ENCODE measurements around the gene FAM181A.

The FAM181A gene

DNA sequence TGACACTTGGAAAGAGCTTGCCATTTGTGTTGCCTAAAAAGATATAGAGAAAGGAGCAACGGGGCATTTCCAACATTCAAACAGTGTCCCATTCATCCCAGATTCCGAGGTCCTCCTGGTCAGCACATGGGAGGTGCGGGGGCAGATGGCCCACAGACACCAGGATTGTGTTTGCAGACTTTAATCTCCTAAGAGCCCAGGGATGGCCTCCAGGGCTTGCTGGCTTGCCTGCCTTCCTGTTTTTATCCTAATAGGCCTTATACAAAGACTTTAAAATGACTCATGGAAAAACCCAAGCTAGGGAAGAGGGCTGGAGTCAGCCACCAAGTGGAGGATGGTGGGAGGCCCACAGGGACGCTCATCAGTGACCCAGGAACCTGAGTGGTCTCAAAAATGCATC lies 21.5 kb upstream of the FAM181A start:
- DNase-seq: no peak

DNA sequence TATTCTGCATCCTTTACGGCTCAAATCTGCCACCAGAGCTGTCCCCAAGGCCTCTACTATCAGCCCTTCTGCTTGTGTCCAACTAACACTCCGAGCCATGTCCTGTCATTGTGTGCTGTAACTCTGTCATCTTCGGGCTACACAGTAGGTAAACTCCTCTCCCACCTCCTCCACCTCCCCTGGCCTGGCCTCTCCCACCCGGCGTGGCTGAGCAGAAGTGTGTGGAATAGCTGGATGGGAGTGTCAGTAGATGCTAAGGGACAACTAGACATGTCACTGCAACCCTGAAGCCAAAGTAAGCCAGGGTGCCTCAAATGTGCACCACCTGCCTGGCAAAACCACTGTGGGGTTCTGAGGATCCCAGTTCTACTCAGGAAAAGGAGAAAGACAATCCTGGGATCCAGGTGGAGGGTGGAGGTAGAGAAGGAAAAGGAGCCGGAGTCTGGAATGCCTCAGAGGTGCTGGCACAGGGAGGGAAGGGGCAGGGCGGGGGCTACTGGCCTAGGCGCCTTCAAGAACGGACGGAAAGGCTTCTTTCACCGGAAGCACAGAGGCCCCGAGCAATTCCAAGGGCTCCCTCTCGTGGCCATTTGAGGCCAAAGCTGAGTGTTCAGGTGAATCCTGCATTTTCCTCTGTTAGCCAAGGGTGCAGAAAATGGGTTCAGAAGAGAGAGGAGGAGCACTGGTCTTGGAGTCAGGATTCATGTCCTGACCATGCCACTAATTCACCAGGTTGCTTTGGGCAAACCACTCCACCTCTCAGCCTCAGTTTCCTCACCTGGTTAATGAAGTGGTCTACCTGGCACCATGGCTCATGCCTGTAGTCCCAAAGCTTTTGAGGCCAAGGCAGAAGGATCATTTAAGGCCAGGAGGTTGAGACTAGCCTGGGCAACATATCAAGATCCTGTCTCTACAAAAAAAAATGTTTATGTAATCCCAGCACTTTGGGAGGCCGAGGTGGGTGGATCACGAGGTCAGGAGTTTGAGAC lies 20.5 kb upstream of the FAM181A start:
- DNase-seq: peak; percentile 32 to 82

DNA sequence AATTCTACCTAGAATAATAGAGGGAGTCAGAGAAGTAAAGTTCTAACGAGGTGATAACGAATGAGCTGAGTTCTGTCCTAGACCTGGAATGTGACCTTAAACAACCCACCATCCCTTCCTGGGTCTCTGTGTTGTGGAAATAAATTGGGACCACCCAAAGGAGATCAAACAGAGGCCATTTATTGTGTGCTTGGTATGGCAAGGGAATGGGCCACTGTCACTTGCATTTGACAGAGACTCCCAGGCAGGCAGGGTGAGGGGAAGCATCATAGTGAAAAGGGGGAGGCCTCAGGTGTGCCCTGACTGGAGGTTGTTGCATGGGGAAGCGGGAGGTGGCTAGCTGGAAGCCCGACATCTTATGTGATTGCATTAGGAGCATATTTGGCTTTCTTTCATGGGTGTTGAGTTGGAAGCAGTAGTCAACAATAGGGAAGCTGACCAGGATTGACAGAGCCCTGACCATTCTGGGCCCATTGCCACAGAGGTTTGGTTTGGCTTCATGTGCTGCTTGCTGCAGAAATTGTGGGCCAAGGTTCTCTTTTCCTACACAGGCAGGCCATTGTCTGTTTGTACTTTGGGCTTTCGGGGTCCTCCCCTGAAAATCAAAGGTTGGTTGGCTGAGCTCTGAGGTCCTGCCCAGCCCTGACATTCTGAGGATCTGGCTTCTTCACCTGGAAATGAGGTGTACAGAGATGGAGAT lies 17.6 kb upstream of the FAM181A start:
- no peak for DNase-seq

DNA sequence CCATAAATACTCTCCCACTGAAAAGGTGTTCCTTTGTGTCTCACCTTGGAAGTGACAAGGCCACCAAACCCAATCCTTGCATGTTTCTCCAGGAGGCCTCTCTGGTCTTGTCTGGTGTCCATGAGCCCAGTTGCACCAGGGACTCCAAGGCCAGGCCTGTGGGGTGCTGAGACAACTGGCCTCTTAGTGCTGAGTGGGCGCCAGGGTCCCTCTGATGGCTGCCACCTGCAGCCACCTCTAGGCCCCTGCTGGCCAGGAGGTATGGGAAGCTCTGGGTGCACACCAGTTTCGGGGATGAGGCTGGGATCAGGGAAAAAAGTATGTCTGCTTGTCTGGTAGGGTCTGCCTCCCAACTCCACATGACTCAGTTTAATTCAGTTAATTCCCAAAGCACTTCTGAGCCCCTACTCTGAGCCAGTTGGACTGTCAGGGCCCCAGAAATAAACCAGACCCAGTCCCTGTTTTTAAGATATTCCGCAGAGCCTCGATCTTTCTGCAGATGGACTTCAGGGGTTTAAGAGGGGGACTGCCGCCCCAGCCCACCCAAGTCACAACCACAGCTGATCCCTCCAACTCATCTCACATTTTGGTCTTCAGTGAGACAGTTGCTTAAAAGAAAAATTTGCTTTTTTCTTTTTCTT lies 15.0 kb upstream of the FAM181A start:
- no peak for DNase-seq

DNA sequence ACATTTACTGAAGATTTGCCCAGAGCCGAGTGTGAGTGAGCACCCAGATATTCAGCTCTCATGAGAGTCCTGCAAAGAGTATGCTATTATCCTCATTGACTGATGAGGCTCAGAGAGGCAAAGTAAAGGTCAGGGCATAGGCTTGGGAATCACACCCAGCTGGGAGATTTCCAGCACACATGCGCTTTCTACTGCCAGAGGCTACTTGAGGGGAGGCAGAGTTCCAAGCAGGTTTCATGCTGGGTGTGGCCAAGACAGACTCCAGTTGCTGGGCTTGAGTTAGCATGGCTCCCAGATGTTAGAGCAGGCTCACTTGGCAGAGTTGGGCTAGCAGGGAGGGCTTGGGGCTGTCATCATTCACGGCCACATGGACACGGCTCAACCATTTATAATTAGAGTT lies 14.4 kb upstream of the FAM181A start:
- no peak for DNase-seq

DNA sequence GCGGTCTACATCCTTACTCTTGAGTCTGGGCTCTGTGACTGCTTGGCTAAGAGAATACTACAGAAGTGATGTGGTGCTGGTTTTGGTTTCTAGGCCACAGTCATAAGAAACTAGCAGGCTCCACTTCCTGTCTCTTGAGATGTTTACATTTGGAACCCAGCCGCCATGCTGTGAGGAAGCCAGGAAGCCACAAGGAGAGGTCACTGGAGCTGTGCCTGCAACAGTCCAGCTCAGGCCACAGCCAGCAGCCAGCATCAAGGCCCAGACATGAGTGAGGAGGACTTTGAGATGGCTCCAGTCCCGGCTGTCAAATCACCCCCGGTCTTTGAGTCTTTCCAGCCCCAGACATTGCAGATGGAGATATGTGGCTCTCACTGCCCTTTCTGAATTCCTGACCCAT lies 12.9 kb upstream of the FAM181A start:
- DNase-seq: no peak

DNA sequence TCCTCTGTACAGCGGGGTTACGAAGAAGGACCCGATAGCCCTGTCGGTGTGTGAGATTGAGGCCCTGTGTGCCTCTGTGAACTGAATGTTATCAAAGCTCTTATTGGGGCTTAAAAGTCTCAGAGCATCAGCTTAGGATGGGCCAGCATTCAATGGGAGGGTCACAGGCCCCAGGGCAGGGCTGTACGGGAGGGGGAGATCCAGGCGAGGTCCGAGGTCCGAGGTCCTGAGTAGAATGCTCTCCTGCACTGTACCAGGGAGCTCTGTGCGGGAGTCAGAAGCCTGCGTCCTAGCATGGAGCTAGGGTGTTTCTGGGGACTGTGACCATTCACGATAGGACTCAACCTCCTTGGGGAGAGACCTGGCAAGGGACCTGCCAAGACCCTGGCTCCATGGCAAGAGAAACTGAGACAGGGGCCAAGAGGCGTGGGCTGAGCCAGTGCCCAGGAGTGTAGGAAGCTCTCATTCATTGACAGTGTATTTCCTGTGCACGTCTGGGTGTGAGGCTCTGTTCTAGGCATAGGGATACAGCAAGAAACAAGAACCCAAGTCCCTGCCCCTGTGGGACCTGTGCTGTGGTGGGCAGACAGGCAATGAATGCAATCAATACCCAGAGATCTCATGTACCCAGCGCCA lies 12.0 kb upstream of the FAM181A start:
- DNase-seq: no peak

DNA sequence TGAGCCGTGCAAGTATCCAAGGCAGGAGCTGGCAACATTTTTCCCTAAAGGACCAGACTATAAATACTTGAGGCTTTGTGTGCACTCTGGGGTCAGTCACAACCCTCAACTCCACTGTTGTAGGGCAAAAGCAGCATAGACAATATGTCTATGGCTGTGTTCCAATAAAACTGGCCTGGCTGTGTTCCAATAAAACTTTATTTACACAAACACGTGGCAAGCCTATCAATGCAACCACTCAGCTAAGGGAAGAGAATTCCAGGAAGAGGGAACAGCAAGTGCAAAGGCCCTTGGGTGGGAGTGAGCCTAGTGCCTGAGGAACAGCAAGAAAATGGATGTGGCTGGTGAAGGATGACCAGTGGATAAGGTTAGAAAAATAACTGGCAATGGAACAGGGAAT lies 11.3 kb upstream of the FAM181A start:
- DNase-seq: no peak

DNA sequence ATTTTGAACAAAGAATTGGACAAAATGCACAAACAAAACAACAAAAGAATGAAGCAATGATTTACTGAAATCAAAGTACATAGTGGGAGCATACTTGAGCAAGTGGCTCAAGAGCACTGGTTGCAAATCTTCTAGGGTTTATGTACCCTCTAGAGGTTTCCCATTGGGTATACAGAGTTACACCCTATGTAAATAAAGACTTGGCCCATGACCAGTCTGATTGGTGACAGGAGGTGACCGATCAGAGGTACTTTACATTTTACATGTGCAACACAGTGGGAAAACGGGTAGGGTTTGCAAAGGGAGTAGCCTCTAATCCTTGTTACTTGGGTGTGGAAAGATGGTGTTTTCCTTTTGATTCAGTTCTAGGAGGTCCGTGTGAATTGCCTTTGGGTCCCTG lies 10.6 kb upstream of the FAM181A start:
- no peak for DNase-seq

DNA sequence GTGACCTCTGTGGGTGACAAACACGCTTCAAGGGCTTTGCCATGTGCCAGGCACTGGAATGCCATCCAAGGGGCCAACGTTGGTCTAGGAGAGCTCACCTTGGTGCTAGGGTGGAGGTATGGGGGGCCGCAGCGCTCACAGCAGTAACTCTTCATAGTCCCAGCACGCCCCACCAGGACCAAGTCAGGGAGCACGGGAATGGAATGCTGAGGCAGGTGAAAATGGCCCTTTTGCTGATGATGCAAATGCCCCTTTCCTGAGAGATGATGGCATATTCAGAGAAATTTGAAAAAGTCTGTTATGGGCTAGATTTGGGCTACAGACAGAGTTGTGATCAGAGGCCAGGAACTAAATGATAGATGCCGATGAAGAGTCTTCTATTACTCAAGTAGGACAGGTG lies 10.0 kb upstream of the FAM181A start:
- DNase-seq: no peak

DNA sequence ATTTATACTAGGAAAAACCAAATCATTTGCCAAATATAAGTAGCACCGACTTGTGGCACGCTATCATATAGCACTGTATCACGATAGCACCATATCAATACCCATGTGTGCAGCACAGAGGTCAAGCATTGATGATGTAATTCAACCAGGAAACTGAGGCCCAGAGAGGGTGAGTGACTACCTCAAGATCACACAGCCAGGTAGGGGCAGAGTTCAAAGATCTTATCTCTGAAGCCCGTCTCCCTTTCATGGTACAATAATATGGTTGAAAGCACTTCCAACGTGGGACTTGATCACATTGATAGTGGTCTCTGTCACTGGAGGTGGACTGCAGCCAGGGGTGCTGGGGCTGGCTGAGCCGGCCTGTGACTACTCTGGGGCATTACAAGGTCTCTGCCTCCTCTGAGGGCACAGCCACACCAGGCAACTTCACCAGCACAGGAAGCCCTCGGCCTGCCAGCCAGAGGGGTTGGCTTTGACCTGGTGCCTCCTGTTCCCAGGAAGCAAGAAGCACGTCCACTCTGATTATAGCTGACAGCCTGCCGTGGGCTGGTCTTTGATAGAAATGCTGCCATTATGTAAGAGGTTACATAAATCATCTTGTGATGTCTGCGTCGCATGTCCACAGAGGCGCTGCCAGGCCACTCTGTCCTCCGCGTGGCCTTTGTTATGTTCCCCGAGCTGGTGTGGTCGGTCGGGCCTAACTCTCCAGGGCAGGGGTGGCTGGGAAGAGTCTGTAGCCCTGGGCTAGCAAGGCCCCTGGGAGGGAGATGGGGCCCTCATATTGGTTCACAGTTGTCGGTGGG lies 5.9 kb upstream of the FAM181A start:
- no peak for DNase-seq

DNA sequence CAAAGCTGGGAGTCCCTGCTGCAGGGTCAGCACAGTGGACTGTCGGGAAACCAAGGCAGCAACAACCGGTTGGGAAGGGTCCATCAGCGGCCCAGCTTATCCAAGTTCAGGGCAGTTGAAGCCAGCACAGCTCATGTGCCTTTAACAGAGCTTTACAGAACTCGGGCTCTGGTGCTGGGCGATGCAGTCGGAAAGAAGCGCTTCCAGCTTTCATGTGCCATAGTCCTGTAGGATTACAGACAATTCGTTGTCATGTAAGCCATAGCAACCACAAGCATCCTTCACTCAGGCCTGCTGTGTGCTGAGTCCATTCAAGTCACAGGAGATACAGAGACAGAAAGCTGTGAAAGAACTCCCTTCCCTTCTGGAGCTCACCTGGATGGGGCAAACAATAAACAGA lies 3.5 kb upstream of the FAM181A start:
- DNase-seq: no peak

DNA sequence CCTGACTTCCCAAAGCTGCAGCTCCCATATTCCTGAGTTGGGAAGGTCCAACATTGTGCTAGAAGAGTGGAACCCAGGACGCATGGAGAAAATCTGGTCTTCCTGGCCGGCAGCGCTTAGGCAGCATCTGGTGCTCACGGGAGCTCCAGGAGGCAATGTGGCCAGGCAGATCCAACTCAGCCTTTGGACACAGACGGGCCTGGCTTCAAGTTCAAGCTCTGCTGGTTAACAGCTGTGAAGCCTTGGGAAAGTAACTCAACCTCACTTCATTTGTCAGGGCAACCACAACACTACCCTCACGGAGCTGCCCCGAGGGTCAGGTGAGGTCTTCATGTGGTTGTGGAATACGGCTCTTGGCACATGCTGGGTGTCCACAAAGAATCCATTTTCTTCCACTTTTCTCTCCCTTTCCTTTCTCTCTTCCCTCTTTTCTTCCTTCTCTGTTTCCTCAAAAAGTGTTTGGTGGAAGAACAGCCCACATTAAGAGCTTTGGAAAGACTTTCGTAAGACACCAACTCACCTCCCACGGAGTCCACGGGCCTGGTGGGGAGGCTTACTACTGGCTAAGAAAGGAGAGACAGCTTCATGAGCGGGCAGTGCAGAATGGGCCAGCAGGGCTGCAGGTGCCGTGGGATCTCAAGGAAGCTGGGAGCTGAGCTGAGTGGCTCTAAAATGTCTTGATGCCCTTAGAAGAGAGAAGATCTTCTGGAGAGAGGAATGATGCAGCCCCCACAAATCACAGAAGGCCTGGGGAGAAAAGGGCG lies 2.4 kb upstream of the FAM181A start:
- no peak for DNase-seq

DNA sequence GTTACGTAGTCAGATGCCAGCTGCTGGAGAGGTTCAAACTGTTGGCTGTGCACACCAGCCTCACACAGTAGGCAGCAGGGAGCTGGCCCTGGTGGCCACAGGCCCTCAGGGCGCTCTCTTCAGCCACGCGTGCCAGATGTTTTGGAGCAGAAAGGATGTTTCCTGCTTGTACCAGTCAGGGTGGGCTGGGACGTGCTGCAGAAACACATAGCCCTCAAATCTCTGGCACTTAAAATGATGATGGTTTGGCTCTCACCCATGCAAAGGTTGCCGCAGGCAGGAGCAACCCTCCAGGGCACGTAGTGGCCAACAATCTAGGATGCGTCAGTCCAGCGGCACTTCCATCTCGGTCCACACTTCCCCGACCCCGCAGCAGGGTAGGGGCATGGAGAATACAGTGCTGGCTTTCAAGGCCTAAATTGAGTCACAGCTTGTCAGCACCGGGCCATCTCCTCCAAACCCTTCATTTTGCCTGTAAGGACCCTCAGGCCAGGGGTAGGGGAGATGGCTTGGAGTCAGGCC lies 1.7 kb upstream of the FAM181A start:
- no peak for DNase-seq

DNA sequence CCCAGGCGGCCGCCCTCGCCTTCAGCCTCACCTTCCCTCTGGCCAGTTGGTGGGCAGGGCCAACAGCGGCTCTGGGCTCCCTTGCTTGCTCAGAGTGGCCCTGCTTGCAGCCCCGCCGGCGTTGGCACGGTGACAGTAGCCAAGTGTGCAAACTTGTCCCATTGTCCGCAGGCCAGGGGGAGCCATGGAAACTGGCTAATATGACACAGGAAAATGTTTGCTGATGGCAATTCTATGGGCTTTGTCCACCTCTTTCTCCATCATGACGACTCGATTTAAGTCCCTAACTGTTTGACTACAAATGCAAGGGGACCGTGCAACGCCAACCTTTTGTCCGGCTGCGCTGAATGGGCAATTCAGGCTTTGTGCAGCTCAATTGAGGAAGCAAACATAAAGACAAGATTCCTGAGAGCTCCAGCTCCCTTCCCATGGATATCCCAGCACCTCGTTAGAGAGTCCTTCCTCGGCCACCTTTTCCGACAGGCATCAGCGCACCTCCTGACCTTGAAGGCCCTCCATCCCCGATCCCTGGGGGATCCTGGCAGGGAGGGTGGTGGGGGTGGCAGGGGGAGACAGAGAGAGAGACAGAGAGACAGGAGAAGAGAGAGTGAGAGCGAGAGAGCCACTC lies 785 bp upstream of the FAM181A start:
- no peak for DNase-seq

DNA sequence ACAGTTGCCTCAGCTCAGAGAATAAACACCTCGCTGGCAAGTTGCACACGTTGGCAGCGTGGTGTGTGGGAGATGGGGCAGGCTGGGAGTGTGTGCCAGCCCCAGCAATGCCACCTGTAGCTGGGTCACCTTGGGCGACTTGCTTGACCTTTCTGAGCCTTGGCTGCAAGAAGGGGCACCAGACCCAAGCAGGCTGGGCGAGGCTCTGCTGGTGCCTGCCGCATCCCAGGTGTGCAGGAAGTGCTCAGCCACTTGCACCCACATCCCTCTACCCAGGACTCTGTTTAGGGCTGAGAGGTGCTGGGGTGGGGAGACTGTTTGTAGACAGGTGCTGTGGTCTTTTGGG lies 629 bp downstream of the FAM181A start:
- no peak for DNase-seq

DNA sequence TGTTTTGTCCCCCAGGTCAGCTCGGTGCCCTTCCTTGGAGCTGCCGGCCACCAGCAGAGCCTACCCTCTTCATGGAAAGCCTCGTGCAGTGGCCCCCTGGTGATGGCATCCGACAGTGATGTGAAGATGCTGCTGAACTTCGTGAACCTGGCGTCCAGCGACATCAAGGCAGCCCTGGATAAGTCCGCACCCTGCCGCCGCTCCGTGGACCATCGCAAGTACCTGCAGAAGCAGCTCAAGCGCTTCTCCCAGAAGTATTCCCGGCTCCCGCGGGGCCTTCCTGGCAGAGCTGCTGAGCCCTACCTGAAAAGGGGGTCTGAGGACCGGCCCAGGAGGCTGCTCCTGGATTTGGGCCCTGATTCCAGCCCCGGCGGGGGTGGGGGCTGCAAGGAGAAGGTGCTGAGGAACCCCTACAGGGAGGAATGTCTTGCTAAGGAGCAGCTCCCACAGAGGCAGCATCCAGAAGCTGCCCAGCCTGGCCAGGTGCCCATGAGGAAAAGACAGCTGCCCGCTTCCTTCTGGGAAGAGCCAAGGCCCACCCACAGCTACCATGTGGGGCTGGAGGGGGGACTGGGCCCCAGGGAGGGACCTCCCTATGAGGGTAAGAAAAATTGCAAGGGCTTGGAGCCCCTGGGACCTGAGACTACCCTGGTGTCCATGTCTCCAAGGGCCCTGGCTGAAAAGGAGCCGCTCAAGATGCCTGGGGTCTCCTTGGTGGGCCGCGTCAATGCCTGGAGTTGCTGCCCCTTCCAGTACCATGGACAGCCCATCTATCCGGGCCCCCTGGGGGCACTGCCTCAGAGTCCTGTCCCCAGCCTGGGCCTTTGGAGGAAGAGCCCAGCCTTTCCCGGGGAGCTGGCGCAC lies 1.3 kb downstream of the FAM181A start:
- DNase-seq: peak in 1 of 2 experiments; percentile 25

DNA sequence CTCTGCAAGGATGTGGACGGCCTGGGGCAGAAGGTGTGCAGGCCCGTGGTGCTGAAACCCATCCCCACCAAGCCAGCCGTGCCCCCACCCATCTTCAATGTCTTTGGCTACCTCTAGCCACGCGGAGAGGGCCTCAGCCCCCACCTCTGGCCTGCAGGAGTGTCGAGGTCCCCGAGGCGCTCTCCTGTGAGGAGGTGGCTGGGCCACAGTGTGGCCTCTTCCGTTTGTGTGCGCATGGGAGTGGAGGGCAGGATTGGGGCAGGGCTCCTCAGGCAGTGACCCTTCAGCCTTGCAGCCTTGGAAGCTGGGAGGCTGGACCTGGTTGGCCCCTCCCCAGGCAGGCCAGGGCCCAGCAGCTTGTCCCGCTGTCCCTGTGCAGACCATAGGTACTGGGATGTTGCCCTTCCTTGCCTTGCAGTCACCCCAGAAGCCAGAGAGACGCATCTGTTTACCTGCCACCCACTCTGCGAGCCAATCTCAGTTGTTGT lies 1.9 kb downstream of the FAM181A start:
- no peak for DNase-seq

DNA sequence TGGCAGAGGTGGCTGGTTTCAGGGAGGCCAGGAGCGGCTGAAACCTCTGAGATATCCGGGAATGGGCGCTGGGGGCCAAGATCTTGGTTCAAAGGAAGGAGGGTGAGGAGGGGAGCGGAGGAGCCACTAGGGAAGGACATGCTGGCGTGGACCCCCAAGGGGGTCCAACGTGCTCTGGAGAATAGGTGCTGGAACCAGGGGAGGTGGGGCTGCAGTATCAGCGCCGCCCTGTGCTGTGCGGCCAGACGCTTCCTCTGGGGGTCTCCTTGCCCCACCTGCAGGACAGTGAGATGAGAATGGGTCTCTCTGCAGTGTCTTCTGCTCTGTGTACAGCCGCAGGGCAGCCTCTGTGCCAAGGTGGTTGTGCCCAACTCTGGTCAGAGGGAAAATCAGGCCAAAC lies 2.5 kb downstream of the FAM181A start:
- no peak for DNase-seq

All from NCI-H446 (cell line).